HEK293T (cell line): ENCODE results near the gene TNFSF8.

Experiments
- BHLHE40 ChIP-seq: fragments of 450-650 bp; IDR thresholded peaks from 2 replicates; pipeline ENCODE4 v1.6.1; 2016; ENCODE audit warnings: mild to moderate bottlenecking, moderate library complexity, borderline replicate concordance
- CTBP1 ChIP-seq: fragments of 450-650 bp; IDR thresholded peaks from 2 replicates; pipeline ENCODE4 v1.6.1; 2016; ENCODE audit warnings: borderline replicate concordance
- ELF4 ChIP-seq: fragments of 450-650 bp; IDR thresholded peaks from 2 replicates; pipeline ENCODE4 v1.6.1; 2017; ENCODE audit warnings: antibody characterized with exemption
- FOXK2 ChIP-seq: fragments of 450-650 bp; IDR thresholded peaks from 2 replicates; pipeline ENCODE4 v1.6.1; 2016; ENCODE audit warnings: mild to moderate bottlenecking

DNA sequence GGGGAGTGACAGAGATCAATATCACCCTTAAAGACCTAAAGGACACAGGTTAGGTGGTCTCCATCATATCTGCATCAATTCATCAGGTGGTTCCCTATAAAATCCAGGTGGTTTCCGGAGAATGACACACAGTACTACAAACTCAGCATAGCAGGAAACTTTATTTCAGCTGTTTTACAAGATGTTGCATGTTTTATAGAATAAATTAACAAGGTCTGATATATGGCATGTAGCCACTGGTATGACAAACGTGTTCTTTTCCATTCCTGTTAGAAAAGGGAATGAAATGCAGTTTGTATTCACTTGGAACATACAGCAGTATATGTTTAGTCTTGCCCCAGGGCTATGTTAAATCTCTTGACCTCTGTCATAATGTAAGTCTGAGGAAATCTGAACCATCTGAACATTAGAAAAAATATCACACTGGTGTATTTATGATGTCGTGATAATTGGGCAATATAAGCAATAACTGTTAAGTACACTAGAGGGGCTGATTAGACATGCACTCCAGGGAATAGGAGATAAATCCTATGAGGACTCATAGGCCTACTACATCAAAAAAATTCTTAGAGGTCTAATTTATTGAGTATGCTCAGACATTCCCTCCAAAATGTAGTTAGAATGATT, 42.2 kb upstream of the TNFSF8 start:
- no peak for TF ChIP-seq BHLHE40
- TF ChIP-seq ELF4 = no peak
- no peak for TF ChIP-seq CTBP1
- TF ChIP-seq FOXK2 = no peak
